PFSK-1 (cell line): Measurements from ENCODE around the gene FXYD1.

ENCODE experiments used
- FOXP2 ChIP-seq: optimal IDR thresholded peaks from 2 replicates; pipeline ENCODE3; 2011; ENCODE audit warnings: borderline replicate concordance, control low read depth, inconsistent platforms; ENCODE audit not compliant: insufficient read depth; ENCODE audit errors: extremely low read length, extremely low read depth
- POLR2AphosphoS5 ChIP-seq: IDR thresholded peaks from 2 replicates; pipeline ENCODE4 v1.6.1; 2012; ENCODE audit warnings: low read depth, mild to moderate bottlenecking, control low read depth, low read length, moderate library complexity
- SIN3A ChIP-seq: IDR thresholded peaks from 2 replicates; pipeline ENCODE4 v1.6.1; 2012; ENCODE audit warnings: mild to moderate bottlenecking, low read length, moderate library complexity, borderline replicate concordance; ENCODE audit not compliant: insufficient read depth
- TAF1 ChIP-seq: IDR thresholded peaks from 2 replicates; pipeline ENCODE4 v1.6.1; 2012; ENCODE audit warnings: low read length, control low read depth, borderline replicate concordance; ENCODE audit not compliant: insufficient read depth
- TF ChIP-seq, protein P1 (sequence below), 2 experiments: IDR thresholded peaks; 2 replicates each; pipeline versions ENCODE4 v1.6.1 to v1.8.0; 2011 to 2012; ENCODE audit warnings: low read depth in 2 of 2, low read length in 2 of 2, control low read depth in 1 of 2, inconsistent platforms in 1 of 2, mild to moderate bottlenecking in 1 of 2, moderate library complexity in 1 of 2; ENCODE audit not compliant: insufficient read depth in 1 of 2

FXYD1 gene

DNA sequence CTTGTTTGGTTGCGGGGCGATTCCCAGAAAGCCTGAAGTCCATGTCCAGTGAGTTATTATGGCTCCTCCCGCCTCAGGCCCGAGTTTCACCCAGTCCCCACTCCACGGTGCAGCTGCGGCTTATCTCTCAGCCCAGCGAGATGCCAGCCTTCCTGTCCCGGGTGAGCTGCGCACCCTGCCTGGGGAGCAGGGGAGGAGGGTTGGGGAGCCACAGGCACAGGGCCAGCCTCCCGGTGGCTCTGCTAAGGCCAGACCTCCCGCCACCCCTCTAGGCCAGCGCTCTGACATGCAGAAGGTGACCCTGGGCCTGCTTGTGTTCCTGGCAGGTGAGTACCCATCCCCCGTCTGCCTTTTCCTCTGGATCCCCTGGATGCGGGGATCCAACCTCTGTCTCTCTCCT, 19.5 kb upstream of the FXYD1 start:
- TF ChIP-seq TAF1, result no peak
- no peak for TF ChIP-seq POLR2AphosphoS5
- no peak for TF ChIP-seq FOXP2
- TF ChIP-seq SIN3A, result no peak
- TF ChIP-seq, protein P1, sequence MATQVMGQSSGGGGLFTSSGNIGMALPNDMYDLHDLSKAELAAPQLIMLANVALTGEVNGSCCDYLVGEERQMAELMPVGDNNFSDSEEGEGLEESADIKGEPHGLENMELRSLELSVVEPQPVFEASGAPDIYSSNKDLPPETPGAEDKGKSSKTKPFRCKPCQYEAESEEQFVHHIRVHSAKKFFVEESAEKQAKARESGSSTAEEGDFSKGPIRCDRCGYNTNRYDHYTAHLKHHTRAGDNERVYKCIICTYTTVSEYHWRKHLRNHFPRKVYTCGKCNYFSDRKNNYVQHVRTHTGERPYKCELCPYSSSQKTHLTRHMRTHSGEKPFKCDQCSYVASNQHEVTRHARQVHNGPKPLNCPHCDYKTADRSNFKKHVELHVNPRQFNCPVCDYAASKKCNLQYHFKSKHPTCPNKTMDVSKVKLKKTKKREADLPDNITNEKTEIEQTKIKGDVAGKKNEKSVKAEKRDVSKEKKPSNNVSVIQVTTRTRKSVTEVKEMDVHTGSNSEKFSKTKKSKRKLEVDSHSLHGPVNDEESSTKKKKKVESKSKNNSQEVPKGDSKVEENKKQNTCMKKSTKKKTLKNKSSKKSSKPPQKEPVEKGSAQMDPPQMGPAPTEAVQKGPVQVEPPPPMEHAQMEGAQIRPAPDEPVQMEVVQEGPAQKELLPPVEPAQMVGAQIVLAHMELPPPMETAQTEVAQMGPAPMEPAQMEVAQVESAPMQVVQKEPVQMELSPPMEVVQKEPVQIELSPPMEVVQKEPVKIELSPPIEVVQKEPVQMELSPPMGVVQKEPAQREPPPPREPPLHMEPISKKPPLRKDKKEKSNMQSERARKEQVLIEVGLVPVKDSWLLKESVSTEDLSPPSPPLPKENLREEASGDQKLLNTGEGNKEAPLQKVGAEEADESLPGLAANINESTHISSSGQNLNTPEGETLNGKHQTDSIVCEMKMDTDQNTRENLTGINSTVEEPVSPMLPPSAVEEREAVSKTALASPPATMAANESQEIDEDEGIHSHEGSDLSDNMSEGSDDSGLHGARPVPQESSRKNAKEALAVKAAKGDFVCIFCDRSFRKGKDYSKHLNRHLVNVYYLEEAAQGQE (IDR thresholded peaks at IDR 0.05; ENCODE audit: insufficient read depth in 1 of 2, low read depth in 2 of 2, low read length in 2 of 2), result no peak

DNA sequence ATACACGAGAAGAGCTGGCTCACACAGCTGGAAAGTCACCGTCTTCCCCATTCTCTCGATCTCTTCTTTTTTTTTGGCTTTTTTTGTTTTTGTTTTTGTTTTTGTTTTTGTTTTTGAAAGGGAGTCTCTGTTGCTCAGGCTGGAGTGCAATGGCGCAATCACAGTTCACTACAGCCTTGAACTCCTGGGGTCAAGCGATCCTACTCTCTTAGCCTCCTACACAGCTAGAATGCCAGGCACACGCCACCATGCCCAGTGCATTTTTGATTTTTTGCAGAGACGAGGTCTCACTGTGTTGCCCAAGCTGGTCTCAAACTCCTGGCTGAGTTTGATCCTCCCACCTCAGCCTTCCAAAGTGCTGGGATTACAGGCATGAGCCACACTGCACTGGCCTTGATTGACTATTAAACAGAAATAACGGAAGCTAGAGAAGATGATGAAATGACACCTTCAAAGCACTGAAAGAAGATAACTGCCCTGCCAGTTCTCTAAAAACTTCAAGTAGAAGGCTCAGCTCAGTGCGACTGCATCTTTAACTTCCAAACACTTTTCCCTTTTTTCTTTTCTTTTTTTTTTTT, 19.0 kb upstream of the FXYD1 start:
- TF ChIP-seq POLR2AphosphoS5, result no peak
- TF ChIP-seq, protein P1 (IDR thresholded peaks at IDR 0.05; ENCODE audit: insufficient read depth in 1 of 2, low read depth in 2 of 2, low read length in 2 of 2), result no peak
- no peak for TF ChIP-seq TAF1
- no peak for TF ChIP-seq SIN3A
- no peak for TF ChIP-seq FOXP2

DNA sequence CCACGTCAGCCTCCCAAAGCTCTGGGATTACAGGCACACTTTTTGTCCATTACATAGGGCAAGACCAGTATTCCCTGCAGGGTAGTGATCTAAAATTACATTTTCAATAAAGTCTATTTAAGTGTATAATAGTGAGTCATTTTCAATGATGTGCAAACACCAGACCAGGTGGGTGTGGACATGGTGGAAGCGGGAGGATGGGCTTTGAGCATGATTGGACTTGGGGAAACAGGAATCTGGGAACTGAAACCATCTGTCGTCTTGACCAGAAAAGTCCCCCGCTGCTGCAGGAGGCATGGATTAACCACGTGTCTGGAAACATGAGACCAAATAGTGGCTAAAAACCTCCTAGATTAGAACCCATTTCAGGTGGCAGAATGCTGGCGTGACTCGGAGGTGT, 18.1 kb upstream of the FXYD1 start:
- no peak for TF ChIP-seq POLR2AphosphoS5
- no peak for TF ChIP-seq TAF1
- TF ChIP-seq FOXP2, result no peak
- no peak for TF ChIP-seq SIN3A
- TF ChIP-seq, protein P1 (IDR thresholded peaks at IDR 0.05; ENCODE audit: insufficient read depth in 1 of 2, low read depth in 2 of 2, low read length in 2 of 2), result no peak

DNA sequence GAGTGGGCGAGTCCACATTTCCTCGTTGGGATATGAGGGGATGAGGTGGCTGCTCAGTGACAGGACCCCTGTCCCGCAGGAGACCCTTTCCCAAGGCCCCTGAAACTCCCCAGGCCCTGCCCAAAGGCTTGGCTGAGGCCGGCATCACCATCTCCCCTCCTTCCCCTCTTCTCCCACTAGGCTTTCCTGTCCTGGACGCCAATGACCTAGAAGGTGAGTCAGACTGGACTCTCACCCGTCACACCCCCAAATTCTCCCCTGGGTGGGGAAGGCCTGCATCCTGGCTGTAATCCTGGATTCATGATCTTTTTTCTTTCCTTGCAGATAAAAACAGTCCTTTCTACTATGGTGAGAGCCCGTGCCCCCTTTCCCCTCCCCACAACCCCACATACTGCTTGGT, 17.7 kb upstream of the FXYD1 start:
- TF ChIP-seq, protein P1 (IDR thresholded peaks at IDR 0.05; ENCODE audit: insufficient read depth in 1 of 2, low read depth in 2 of 2, low read length in 2 of 2), result no peak
- TF ChIP-seq POLR2AphosphoS5 (no peak), TAF1 (no peak), SIN3A (no peak), FOXP2 (no peak)
